SJSA1 (cell line): ENCODE results near the gene GTF2A2. TPM values are rescaled to one million over a fixed set of nuclear protein-coding genes. Genes with fewer than 3 reads are reported as not detected.

Source experiments
- DNase-seq, 2 experiments: peaks; one replicate each; pipeline ENCODE4 v3.0.0-alpha.2; 2015 to 2020; ENCODE audit warnings: low spot score in 2 of 2, low read depth in 1 of 2
- H3K27ac ChIP-seq: fragments of 250-450 bp; sonication (Bioruptor Pico); 2 replicates; pipeline ENCODE4 v1.5.1; 2020; ENCODE audit warnings: mild to moderate bottlenecking, moderate library complexity
- H3K27me3 ChIP-seq: fragments of 250-450 bp; sonication (Bioruptor Pico); replicated peaks from 2 replicates; pipeline ENCODE4 v1.5.1; 2020; ENCODE audit warnings: mild to moderate bottlenecking, moderate library complexity
- H3K36me3 ChIP-seq: fragments of 250-450 bp; sonication (Bioruptor Pico); 2 replicates; pipeline ENCODE4 v1.5.1; 2020; ENCODE audit warnings: mild to moderate bottlenecking
- H3K4me1 ChIP-seq: fragments of 250-450 bp; sonication (Bioruptor Pico); replicated peaks from 2 replicates; pipeline ENCODE4 v1.6.1; 2021; ENCODE audit warnings: mild to moderate bottlenecking
- H3K4me3 ChIP-seq: fragments of 250-450 bp; sonication (Bioruptor Pico); 2 replicates; pipeline ENCODE4 v1.5.1; 2020; ENCODE audit warnings: mild to moderate bottlenecking
- H3K9me3 ChIP-seq: fragments of 250-450 bp; sonication (Bioruptor Pico); replicated peaks from 2 replicates; pipeline ENCODE4 v1.5.1; 2020; ENCODE audit warnings: mild to moderate bottlenecking
- total RNA-seq: library from RNA; depleted of rRNA; stranded (reverse); fragments of >200 nt; shearing (Covaris generic); gene quantifications from 2 replicates; pipeline ENCODE4 v1.2.3, GENCODE V29; 2014

Gene GTF2A2
- total RNA-seq, 1 experiment from 2014 or later: 111 TPM

GRCh38 chr15:59687836-59688235 is 30.5 kb upstream of the GTF2A2 start:
- H3K27ac ChIP-seq: peak overlapping the region; percentile 91
- peaks cover 41% of the 10 kb centered on the region for H3K36me3 ChIP-seq
- peak in 1 of 2 experiments; percentile 27 for DNase-seq
- H3K4me1 ChIP-seq: peaks cover 18% of the 10 kb centered on the region
- no peaks in the 10 kb centered on the region for H3K27me3 ChIP-seq
- H3K9me3 ChIP-seq: no peaks in the 10 kb centered on the region
- H3K4me3 ChIP-seq: peak overlapping the region; percentile 80

DNA sequence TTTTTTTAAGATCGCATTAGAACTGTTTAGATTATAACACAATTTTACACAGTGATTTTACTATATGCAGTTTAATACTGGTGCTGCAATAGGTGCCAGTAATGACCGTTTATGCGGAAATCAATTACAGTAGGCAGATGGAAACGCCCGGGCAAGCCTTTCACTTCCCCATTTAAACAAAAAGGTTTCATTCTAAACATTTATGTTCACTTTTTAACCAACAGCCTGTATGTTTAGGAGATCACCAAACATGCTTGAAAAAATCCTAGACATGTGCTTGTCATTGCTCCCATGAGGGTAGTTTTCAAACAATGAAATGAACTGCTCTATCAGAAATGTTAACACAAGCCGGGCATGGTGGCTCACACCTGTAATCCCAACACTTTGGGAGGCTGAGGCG is 29.1 kb upstream of the GTF2A2 start:
- Histone ChIP-seq H3K4me1 (peaks cover 18% of the 10 kb centered on the region), H3K27me3 (no peaks in the 10 kb centered on the region), H3K27ac (no peak overlapping the region), H3K36me3 (peaks cover 52% of the 10 kb centered on the region), H3K9me3 (no peaks in the 10 kb centered on the region), H3K4me3 (no peak overlapping the region)
- DNase-seq: no peak

GRCh38 chr15:59685737-59686297 is 28.5 kb upstream of the GTF2A2 start:
- H3K4me1 ChIP-seq: peaks cover 18% of the 10 kb centered on the region
- peaks cover 57% of the 10 kb centered on the region for H3K36me3 ChIP-seq
- no peaks in the 10 kb centered on the region for H3K9me3 ChIP-seq
- no peak overlapping the region for H3K4me3 ChIP-seq
- H3K27me3 ChIP-seq: no peaks in the 10 kb centered on the region
- H3K27ac ChIP-seq: no peak overlapping the region
- peak in 1 of 2 experiments; percentile 20 for DNase-seq

DNA sequence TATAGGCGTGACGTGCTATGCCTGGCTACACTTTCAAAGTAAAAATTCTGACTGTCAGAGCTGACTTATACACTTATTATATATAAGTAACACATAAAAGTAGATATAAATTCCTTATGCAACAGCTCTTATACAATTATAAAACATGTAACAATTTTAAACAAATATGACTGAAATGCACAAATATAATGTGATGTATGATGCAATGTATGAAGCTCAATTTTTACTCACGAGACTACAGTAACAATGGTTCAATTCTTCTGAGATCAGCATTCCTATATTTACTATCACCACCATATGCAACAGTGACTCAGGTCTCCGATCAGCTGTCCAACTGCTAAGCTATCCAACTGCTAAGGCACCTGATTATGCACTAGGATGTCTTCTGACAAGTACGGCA is 23.6 kb upstream of the GTF2A2 start:
- H3K4me3 ChIP-seq: no peak overlapping the region
- peaks cover 7% of the 10 kb centered on the region for H3K4me1 ChIP-seq
- H3K9me3 ChIP-seq: no peaks in the 10 kb centered on the region
- H3K36me3 ChIP-seq: peaks cover 81% of the 10 kb centered on the region
- no peaks in the 10 kb centered on the region for H3K27me3 ChIP-seq
- no peak for DNase-seq
- H3K27ac ChIP-seq: no peak overlapping the region

DNA sequence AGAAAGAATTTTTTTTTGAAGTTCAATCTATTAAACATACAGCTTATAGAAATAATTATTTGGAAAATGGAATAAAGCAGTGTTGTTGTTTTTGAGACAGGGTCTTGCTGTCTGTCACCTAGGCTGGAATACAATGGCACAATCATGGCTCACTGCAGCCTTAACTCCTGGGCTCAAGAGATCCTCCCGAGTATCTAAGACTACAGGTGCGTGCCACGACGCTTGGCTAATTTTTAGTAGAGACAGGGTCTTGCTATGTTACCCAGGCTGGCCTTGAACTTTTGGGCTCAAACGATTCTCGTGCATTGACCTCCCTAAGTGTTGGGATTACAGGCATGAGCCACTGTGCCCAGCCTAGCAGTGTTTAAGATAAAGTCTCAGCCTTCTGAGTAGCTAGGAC is 23.0 kb upstream of the GTF2A2 start:
- peaks cover 1% of the 10 kb centered on the region for H3K4me1 ChIP-seq
- no peak for DNase-seq
- no peak overlapping the region for H3K27ac ChIP-seq
- no peak overlapping the region for H3K4me3 ChIP-seq
- no peaks in the 10 kb centered on the region for H3K27me3 ChIP-seq
- H3K36me3 ChIP-seq: peaks cover 81% of the 10 kb centered on the region
- no peaks in the 10 kb centered on the region for H3K9me3 ChIP-seq

GRCh38 chr15:59678620-59679019 is 21.3 kb upstream of the GTF2A2 start:
- H3K27ac ChIP-seq: no peak overlapping the region
- peaks cover 91% of the 10 kb centered on the region for H3K36me3 ChIP-seq
- DNase-seq: no peak

DNA sequence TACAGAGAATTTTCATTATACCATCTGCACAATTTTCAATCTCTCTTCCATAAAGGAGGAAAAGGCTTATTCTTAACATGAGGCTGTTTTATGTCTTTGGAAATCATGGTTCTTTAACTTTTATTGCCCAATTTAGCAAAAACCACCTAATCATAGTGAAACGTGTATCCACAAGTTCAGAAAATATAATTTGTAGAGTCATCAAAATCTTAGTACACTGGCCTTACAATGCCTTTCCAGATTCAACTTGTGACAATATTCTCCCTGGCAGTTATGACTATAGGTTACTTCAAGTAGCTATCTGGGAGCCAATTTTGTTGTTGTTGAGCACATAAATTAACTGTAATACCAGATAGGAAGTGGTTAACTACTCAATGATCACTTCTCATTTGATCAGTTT is 20.9 kb upstream of the GTF2A2 start:
- Histone ChIP-seq H3K9me3 (no peaks in the 10 kb centered on the region), H3K36me3 (peaks cover 91% of the 10 kb centered on the region), H3K27me3 (no peaks in the 10 kb centered on the region), H3K27ac (no peak overlapping the region), H3K4me3 (no peak overlapping the region), H3K4me1 (no peaks in the 10 kb centered on the region; the same call in 1 of the 2 replicates)
- DNase-seq: no peak

More at GRCh38 chr15:59678620-59679019, 21.3 kb upstream of the GTF2A2 start:
- H3K4me3 ChIP-seq: no peak overlapping the region
- H3K27me3 ChIP-seq: no peaks in the 10 kb centered on the region
- no peaks in the 10 kb centered on the region; the same call in 1 of the 2 replicates for H3K4me1 ChIP-seq
- no peaks in the 10 kb centered on the region for H3K9me3 ChIP-seq

DNA sequence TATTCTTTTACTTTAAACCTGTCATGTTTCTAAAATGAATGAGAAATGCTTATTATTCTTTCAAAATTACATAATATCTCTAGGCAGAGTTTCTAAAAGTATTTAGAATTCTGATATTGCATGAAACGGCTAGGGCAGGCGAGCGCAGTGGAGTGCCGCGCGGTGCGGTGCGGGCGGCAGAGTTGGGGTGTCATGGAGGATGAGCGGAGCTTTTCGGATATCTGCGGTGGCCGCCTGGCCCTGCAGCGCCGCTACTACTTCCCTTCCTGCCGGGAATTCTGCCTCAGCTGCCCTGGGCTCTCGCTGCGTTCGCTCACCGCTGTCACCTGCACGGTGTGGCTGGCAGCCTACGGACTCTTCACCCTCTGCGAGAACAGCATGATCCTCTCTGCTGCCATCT is 19.2 kb upstream of the GTF2A2 start:
- Histone ChIP-seq H3K4me3 (no peak overlapping the region), H3K27ac (no peak overlapping the region), H3K9me3 (no peaks in the 10 kb centered on the region), H3K27me3 (no peaks in the 10 kb centered on the region), H3K36me3 (peaks cover 93% of the 10 kb centered on the region), H3K4me1 (no peaks in the 10 kb centered on the region; the same call in 1 of the 2 replicates)
- DNase-seq: no peak

DNA sequence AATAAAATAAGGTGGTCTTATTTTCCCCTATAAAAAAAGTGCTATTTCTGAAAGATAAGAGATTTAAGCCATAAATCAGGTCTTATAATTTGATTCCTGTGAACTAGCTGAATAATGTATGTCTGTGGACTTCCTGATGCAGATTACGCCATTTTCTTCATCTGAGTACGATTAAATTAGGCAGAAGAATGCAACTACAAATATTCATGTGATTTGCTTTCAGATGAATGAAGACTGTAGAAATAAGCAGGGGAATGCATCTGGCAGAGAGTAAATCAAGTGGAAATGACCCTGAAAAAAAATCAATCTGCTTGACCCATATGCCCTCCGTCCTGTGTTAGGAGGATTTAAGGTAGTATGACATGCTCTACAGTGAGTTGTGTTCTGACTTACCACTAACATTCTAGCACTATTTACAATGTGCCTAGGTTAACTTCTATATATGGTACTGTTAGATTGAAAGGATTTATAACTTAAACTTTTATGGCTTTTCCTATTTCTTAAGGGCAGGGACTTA is 17.1 kb upstream of the GTF2A2 start:
- Histone ChIP-seq H3K9me3 (no peaks in the 10 kb centered on the region), H3K4me3 (no peak overlapping the region), H3K4me1 (no peaks in the 10 kb centered on the region; the same call in 1 of the 2 replicates), H3K27me3 (no peaks in the 10 kb centered on the region), H3K36me3 (peaks cover 89% of the 10 kb centered on the region), H3K27ac (no peak overlapping the region)
- DNase-seq: no peak

DNA sequence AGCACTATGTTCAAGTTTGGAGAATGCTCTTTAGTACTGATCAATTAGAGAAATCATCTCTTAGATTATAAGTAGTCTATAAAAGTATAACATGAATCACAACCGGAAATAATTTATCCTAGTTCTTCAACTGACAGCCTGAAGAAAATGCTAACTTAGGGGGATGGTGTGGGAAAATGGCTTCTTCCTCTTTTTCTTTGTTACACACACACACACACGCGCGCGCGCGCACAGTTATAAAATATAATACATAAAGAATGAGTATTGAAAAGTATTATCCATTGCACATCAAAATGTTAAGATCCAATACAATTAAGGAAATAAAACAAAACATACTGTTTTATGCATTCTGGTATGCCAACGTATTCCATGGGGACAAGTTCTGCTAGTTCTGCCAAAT is 11.2 kb upstream of the GTF2A2 start:
- Histone ChIP-seq H3K9me3 (no peaks in the 10 kb centered on the region), H3K36me3 (peaks cover 89% of the 10 kb centered on the region), H3K27me3 (no peaks in the 10 kb centered on the region), H3K4me1 (no peaks in the 10 kb centered on the region), H3K4me3 (no peak overlapping the region), H3K27ac (no peak overlapping the region)
- DNase-seq: no peak

GRCh38 chr15:59662260-59662659 is 4.9 kb upstream of the GTF2A2 start:
- Histone ChIP-seq H3K36me3 (peaks cover 73% of the 10 kb centered on the region), H3K4me3 (no peak overlapping the region), H3K27me3 (no peaks in the 10 kb centered on the region), H3K4me1 (no peaks in the 10 kb centered on the region), H3K9me3 (no peaks in the 10 kb centered on the region), H3K27ac (no peak overlapping the region)
- no peak for DNase-seq

GRCh38 chr15:59659366-59659765 is 2.1 kb upstream of the GTF2A2 start:
- H3K27me3 ChIP-seq: no peaks in the 10 kb centered on the region
- DNase-seq: no peak
- H3K27ac ChIP-seq: no peak overlapping the region
- H3K9me3 ChIP-seq: no peaks in the 10 kb centered on the region; the same call in 1 of the 2 replicates
- H3K36me3 ChIP-seq: peaks cover 69% of the 10 kb centered on the region
- H3K4me3 ChIP-seq: no peak overlapping the region
- H3K4me1 ChIP-seq: peaks cover 11% of the 10 kb centered on the region; the same call in 1 of the 2 replicates

GRCh38 chr15:59657635-59658125 is 365 bp upstream of the GTF2A2 start:
- no peak overlapping the region for H3K27ac ChIP-seq
- peaks cover 11% of the 10 kb centered on the region; the same call in 1 of the 2 replicates for H3K4me1 ChIP-seq
- H3K4me3 ChIP-seq: peak overlapping the region; percentile 89
- no peak for DNase-seq
- no peaks in the 10 kb centered on the region; the same call in 1 of the 2 replicates for H3K9me3 ChIP-seq
- no peaks in the 10 kb centered on the region for H3K27me3 ChIP-seq
- peaks cover 69% of the 10 kb centered on the region for H3K36me3 ChIP-seq

GRCh38 chr15:59654046-59654445 is 3.3 kb downstream of the GTF2A2 start:
- Histone ChIP-seq H3K27ac (no peak overlapping the region), H3K36me3 (peaks cover 75% of the 10 kb centered on the region), H3K4me3 (no peak overlapping the region), H3K4me1 (peaks cover 17% of the 10 kb centered on the region), H3K27me3 (no peaks in the 10 kb centered on the region), H3K9me3 (no peaks in the 10 kb centered on the region; the same call in 1 of the 2 replicates)
- DNase-seq: no peak
